ENCODE measurements around the gene SPANXN2.

SPANXN2 gene

GRCh38 chrX:143701460-143701859, 19.1 kb downstream of the SPANXN2 start:
- TF ChIP-seq CTCF (IDR thresholded peaks at IDR 0.05; ENCODE audit: extremely low read depth, missing control alignments), result no peak

GRCh38 chrX:143694885-143695284, 25.7 kb downstream of the SPANXN2 start:
- DNase-seq (ENCODE audit: low spot score), result no peak
- TF ChIP-seq CTCF (IDR thresholded peaks at IDR 0.05; ENCODE audit: extremely low read depth, missing control alignments), result no peak

More at GRCh38 chrX:143701460-143701859, 19.1 kb downstream of the SPANXN2 start:
- no peak for DNase-seq (ENCODE audit: low spot score)

GRCh38 chrX:143683486-143683885, 37.1 kb downstream of the SPANXN2 start:
- DNase-seq (ENCODE audit: low spot score), result no peak
- TF ChIP-seq CTCF (IDR thresholded peaks at IDR 0.05; ENCODE audit: extremely low read depth, missing control alignments), result no peak

- no peak for DNase-seq (ENCODE audit: low spot score)
- TF ChIP-seq CTCF (IDR thresholded peaks at IDR 0.05; ENCODE audit: extremely low read depth, missing control alignments), result no peak
Observed at GRCh38 chrX:143674926-143675325, 45.6 kb downstream of the SPANXN2 start.

- no peak for DNase-seq (ENCODE audit: low spot score)
- TF ChIP-seq CTCF (IDR thresholded peaks at IDR 0.05; ENCODE audit: extremely low read depth, missing control alignments), result no peak
Observed at GRCh38 chrX:143669395-143669794, 51.2 kb downstream of the SPANXN2 start.

GRCh38 chrX:143664302-143664701, 56.2 kb downstream of the SPANXN2 start:
- TF ChIP-seq CTCF (IDR thresholded peaks at IDR 0.05; ENCODE audit: extremely low read depth, missing control alignments), result no peak
- no peak for DNase-seq (ENCODE audit: low spot score)

- no peak for DNase-seq (ENCODE audit: low spot score)
- TF ChIP-seq CTCF (IDR thresholded peaks at IDR 0.05; ENCODE audit: extremely low read depth, missing control alignments), result no peak
Observed at GRCh38 chrX:143663755-143664154, 56.8 kb downstream of the SPANXN2 start.
